Upper lobe of left lung (tissue), 6 donors: Measurements from ENCODE around the gene WBP2. TPM values are rescaled to one million over a fixed set of nuclear protein-coding genes. Genes with fewer than 3 reads are reported as not detected.
A peak's percentile ranks its signal among the peaks of the same experiment; 100 is the strongest.

Experiments
- ATAC-seq, 2 donors: fragments of 200-7000 bp; cut with Tn5 transposase; one replicate each; pipeline ENCODE4 v1.9.1; 2022; ENCODE audit warnings: mild to moderate bottlenecking in 2 of 2, moderate library complexity in 2 of 2; ENCODE audit not compliant: low FRiP score in 2 of 2
- DNase-seq, 2 donors: peaks; one replicate each; pipeline ENCODE4 v3.0.0-alpha.2; 2019 to 2020
- H3K27ac ChIP-seq, 4 donors: fragments of 200-600 bp; sonication (generic); one replicate each; pipeline ENCODE4 v1.5.1; 2016 to 2019
- H3K27me3 ChIP-seq, 4 donors: fragments of 200-600 bp; sonication (generic); one replicate each; pipeline ENCODE4 v1.5.1; 2017 to 2019
- H3K36me3 ChIP-seq, 4 donors: fragments of 200-600 bp; sonication (generic); one replicate each; pipeline ENCODE4 v1.5.1; 2016 to 2019
- H3K4me1 ChIP-seq, 4 donors: fragments of 200-600 bp; sonication (generic); one replicate each; pipeline ENCODE4 v1.5.1; 2018 to 2019
- H3K4me3 ChIP-seq, 4 donors: fragments of 200-600 bp; sonication (generic); one replicate each; pipeline ENCODE4 v1.5.1; 2017 to 2019; ENCODE audit warnings: mild to moderate bottlenecking in 2 of 4, moderate library complexity in 1 of 4
- H3K9me3 ChIP-seq, 4 donors: fragments of 200-600 bp; sonication (generic); one replicate each; pipeline ENCODE4 v1.5.1; 2018 to 2019
- CTCF ChIP-seq, 6 experiments: fragments of 450-650 bp in 4 of 6; fragments of 200-600 bp in 2 of 6; sonication (generic) in 2 of 6; IDR thresholded peaks; one replicate each; pipeline ENCODE4 v1.5.1; 2016 to 2019; ENCODE audit warnings: antibody characterized with exemption in 6 of 6
- EP300 ChIP-seq, 4 donors: sonication (generic); formaldehyde crosslinking; IDR thresholded peaks; one replicate each; pipeline ENCODE4 v1.5.1; 2017; ENCODE audit warnings: antibody characterized with exemption in 4 of 4, control low read depth in 2 of 4
- POLR2A ChIP-seq, 4 donors: fragments of 450-650 bp; IDR thresholded peaks; one replicate each; pipeline ENCODE4 v1.5.1; 2016 to 2017; ENCODE audit warnings: antibody characterized with exemption in 4 of 4, mild to moderate bottlenecking in 2 of 4
- POLR2AphosphoS5 ChIP-seq, 2 donors: sonication (generic); formaldehyde crosslinking; IDR thresholded peaks; one replicate each; pipeline ENCODE4 v1.5.1; 2017; ENCODE audit warnings: antibody characterized with exemption in 2 of 2
- WGBS, 2 donors: methylation state at CpG; one replicate each; pipeline ENCODE4 v1.1.5; 2017 to 2018; 5-methylcytosine and 5-hydroxymethylcytosine counted together
- total RNA-seq, 6 donors: library from RNA; depleted of rRNA in 4 of 6; stranded (reverse); fragments of >200 nt in 4 of 6; gene quantifications; one replicate each; pipeline versions ENCODE4 v1.1.0 to v1.2.1, GENCODE V29; 2016 to 2021
- donor health status: DM: no; HTN: no; CAD: no; lungs with moderate emphysema.
- donor health status: DM: no; HTN: yes; CAD: no; lungs with severe emphysema.

The WBP2 gene
- total RNA-seq, 6 donors from 2014 or later: 70.1 to 183 (median 87.8) TPM

DNA sequence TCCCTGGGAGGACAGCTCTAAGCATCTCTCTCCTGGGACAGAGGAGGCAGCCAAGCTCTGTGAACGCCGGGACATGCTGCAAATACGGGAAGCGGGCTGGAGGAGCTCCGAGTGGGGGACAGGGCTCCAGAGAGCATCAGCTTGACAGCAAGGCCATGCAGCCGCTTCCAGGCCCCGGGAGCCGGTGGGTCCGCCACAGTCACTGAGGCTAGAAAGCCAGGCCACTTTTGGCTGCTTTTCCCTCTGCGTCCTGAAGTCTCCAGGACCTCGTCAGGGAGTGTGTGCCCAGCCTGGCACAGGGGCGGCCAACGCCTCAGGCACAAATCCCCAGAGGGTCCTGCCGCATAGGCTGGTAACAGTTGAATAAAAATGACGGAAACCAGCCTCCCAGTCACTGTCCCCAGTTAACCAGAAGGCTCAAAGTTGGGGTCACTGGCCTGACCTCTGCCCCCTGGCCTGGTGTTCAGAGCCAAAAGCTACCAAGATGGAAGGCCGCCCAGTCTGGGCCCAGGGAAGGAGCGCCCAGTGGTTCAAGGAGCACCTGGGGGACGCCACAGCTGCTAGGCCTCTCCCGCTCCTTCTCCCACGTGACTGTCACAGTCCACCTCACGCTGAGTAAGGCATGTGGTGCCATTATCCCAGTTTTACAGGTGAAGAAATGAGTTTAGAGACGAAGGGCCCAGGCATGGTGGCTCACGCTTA lies 44.8 kb upstream of the WBP2 start:
- H3K27me3 ChIP-seq: no peaks in the 10 kb centered on the region
- WGBS, 2 donors: 93 to 97% methylated on average over 21 to 22 of the region's 23 CpGs
- H3K4me1 ChIP-seq: peaks cover 25 to 35% (median 29%) of the 10 kb centered on the region in 4 donors
- H3K27ac ChIP-seq: no peak overlapping the region
- TF ChIP-seq CTCF (IDR thresholded peaks at IDR 0.05): no peak
- TF ChIP-seq EP300 (IDR thresholded peaks at IDR 0.05): no peak
- TF ChIP-seq POLR2A (IDR thresholded peaks at IDR 0.05): no peak
- TF ChIP-seq POLR2AphosphoS5 (IDR thresholded peaks at IDR 0.05): no peak
- peaks cover 16 to 58% (median 47%) of the 10 kb centered on the region in 4 donors for H3K36me3 ChIP-seq
- no peak overlapping the region for H3K4me3 ChIP-seq
- ATAC-seq: no peak
- no peaks in the 10 kb centered on the region for H3K9me3 ChIP-seq
- DNase-seq: peak in 1 of 2 donors; percentile 69

GRCh38 chr17:75899353-75899752 lies 44.2 kb upstream of the WBP2 start:
- Histone ChIP-seq H3K27me3 (no peaks in the 10 kb centered on the region), H3K4me1 (peaks cover 29 to 40% (median 34%) of the 10 kb centered on the region in 4 donors), H3K4me3 (no peak overlapping the region), H3K27ac (no peak overlapping the region), H3K36me3 (peaks cover 16 to 58% (median 47%) of the 10 kb centered on the region in 4 donors), H3K9me3 (no peaks in the 10 kb centered on the region)
- ATAC-seq: no peak
- 87 to 94% methylated on average over 13 of the region's 13 CpGs for WGBS, 2 donors
- TF ChIP-seq POLR2AphosphoS5 (IDR thresholded peaks at IDR 0.05): no peak
- TF ChIP-seq POLR2A (IDR thresholded peaks at IDR 0.05): no peak
- TF ChIP-seq CTCF (IDR thresholded peaks at IDR 0.05): no peak
- no peak for TF ChIP-seq EP300 (IDR thresholded peaks at IDR 0.05)
- peak in 1 of 2 donors; percentile 23 for DNase-seq

DNA sequence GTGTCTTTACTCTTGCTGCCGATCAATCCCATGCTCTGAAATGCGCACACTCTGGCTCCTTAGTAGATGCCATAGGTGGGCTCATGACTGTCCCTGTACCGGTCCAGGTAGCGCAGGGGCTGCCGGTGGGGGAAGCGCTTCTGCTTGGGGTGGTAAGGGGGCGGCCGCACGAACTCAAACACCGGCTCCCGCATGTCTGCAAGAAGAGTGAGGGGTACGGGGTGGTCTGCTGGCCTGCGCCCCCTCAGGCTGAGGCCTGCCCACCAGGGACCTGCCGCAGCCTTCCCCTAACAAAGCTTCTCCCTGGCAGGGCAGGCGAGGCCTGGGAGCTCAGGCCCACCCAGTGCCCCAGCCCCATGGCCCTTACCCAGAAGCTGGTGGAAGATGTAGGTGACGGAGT lies 43.7 kb upstream of the WBP2 start:
- Histone ChIP-seq H3K27me3 (no peaks in the 10 kb centered on the region), H3K4me3 (no peak overlapping the region), H3K36me3 (peaks cover 16 to 58% (median 47%) of the 10 kb centered on the region in 4 donors), H3K9me3 (no peaks in the 10 kb centered on the region), H3K27ac (no peak overlapping the region), H3K4me1 (peaks cover 28 to 40% (median 29%) of the 10 kb centered on the region in 4 donors)
- TF ChIP-seq POLR2AphosphoS5 (IDR thresholded peaks at IDR 0.05) (no peak), CTCF (IDR thresholded peaks at IDR 0.05) (no peak), POLR2A (IDR thresholded peaks at IDR 0.05) (no peak), EP300 (IDR thresholded peaks at IDR 0.05) (no peak)
- peak in 1 of 2 donors; percentile 64 for DNase-seq
- 95 to 100% methylated on average over 11 to 16 of the region's 16 CpGs for WGBS, 2 donors
- ATAC-seq: no peak

- ATAC-seq: no peak
- H3K36me3 ChIP-seq: peaks cover 16 to 55% (median 47%) of the 10 kb centered on the region in 4 donors
- WGBS, 2 donors: 88 to 93% methylated on average over 8 of the region's 8 CpGs
Observed at GRCh38 chr17:75898065-75898464, 42.9 kb upstream of the WBP2 start.

More at GRCh38 chr17:75898065-75898464, 42.9 kb upstream of the WBP2 start:
- no peak overlapping the region for H3K4me3 ChIP-seq
- DNase-seq: peak in 1 of 2 donors; percentile 13
- no peaks in the 10 kb centered on the region for H3K9me3 ChIP-seq
- peaks cover 22 to 35% (median 24%) of the 10 kb centered on the region in 4 donors for H3K4me1 ChIP-seq
- TF ChIP-seq POLR2AphosphoS5 (IDR thresholded peaks at IDR 0.05) (no peak), CTCF (IDR thresholded peaks at IDR 0.05) (no peak), POLR2A (IDR thresholded peaks at IDR 0.05) (no peak), EP300 (IDR thresholded peaks at IDR 0.05) (no peak)
- H3K27ac ChIP-seq: no peak overlapping the region
- no peaks in the 10 kb centered on the region for H3K27me3 ChIP-seq
